GM12875 (cell line): ENCODE results near the gene ATE1.

Source experiments
- H3K4me3 ChIP-seq: one replicate; pipeline ENCODE4 v1.5.1; 2011; ENCODE audit warnings: low read depth, low read length, control low read depth
- TF ChIP-seq, protein P1 (sequence below): IDR thresholded peaks from 2 replicates; pipeline ENCODE4 v1.5.1; 2011; ENCODE audit warnings: low read depth, mild to moderate bottlenecking, control low read depth, inconsistent platforms, low read length, moderate library complexity, borderline replicate concordance; ENCODE audit not compliant: insufficient read depth

ATE1 gene

GRCh38 chr10:121734589-121735045 is 193.2 kb downstream of the ATE1 start:
- no peak overlapping the region for H3K4me3 ChIP-seq
- TF ChIP-seq, protein P1, sequence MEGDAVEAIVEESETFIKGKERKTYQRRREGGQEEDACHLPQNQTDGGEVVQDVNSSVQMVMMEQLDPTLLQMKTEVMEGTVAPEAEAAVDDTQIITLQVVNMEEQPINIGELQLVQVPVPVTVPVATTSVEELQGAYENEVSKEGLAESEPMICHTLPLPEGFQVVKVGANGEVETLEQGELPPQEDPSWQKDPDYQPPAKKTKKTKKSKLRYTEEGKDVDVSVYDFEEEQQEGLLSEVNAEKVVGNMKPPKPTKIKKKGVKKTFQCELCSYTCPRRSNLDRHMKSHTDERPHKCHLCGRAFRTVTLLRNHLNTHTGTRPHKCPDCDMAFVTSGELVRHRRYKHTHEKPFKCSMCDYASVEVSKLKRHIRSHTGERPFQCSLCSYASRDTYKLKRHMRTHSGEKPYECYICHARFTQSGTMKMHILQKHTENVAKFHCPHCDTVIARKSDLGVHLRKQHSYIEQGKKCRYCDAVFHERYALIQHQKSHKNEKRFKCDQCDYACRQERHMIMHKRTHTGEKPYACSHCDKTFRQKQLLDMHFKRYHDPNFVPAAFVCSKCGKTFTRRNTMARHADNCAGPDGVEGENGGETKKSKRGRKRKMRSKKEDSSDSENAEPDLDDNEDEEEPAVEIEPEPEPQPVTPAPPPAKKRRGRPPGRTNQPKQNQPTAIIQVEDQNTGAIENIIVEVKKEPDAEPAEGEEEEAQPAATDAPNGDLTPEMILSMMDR: peak; percentile 59

DNA sequence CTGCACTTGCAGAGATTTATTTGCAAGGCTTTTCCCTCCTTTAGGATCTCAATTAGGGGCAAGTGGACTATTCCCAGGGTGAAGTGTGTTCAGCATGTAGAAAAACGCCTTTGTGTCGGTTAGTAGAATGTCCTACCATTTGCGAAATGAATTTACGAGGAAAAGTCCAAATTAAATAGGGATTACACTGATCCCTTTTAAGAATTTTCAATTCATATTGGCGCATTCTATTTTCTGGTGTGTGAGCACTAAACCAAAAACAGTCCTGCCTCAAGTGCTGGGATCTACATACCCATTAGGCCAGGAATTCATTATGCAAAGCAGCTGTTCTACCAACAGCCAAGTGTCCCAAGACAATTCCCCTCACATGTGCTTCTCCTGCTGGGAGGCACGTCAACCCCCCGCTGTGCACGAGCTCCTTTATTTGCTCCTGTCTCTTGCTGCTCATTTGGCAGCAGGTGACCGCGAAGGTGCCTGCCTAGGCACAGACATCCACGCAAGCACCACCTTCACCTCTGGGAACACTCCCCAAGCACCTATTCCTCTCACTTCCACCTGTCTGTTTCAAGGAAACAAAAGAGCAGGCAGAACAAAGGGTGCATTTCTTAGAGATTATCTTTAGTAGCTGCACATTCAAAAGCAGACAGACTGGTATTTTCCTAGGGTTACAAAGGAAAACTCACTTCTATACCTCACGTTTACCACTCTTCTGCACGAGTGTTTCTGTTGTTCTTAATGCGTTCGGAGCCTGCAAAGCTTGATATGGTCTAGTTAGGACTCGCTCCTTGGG is 195.0 kb downstream of the ATE1 start:
- TF ChIP-seq, protein P1: no peak
- no peak overlapping the region for H3K4me3 ChIP-seq

DNA sequence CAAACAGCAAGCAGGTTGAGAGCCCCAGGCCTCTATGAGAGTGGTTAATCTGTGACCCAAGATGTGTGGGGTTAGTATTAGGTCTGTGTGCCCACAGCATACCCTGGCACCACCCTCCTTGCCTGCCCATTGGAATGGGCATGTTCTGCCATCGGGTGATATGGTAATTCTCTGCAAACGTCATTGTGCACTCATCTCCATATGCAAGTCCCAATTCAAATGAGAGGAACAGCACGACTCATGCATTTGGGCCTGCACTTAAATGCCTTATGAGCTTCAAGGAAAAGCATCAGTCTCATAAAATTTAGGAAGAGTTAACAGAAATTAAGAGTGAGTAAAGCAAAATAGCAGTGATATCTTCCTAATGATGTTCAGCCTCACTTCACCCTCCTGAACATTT is 195.7 kb downstream of the ATE1 start:
- no peak overlapping the region for H3K4me3 ChIP-seq
- TF ChIP-seq, protein P1: no peak

GRCh38 chr10:121724282-121724681 is 203.5 kb downstream of the ATE1 start:
- TF ChIP-seq, protein P1: no peak
- H3K4me3 ChIP-seq: no peak overlapping the region

DNA sequence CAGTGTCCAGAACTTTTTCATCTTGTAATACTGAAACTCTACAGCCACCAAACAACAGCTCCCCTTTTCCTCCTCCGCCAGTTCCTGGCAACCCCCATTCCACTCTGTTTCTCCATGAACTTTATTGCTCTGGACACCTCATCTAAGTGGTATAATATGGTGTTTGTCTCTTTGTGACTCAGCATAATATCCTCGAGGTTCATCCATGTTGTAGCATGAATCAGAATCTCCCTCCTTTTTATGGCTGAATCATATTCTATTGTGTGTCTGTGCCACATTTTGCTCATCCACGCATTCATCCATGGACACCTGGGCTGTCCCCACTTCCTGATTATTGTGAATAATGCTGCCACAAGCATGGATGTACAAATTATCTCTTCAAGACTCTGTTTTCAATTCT is 205.2 kb downstream of the ATE1 start:
- H3K4me3 ChIP-seq: no peak overlapping the region
- TF ChIP-seq, protein P1: no peak

DNA sequence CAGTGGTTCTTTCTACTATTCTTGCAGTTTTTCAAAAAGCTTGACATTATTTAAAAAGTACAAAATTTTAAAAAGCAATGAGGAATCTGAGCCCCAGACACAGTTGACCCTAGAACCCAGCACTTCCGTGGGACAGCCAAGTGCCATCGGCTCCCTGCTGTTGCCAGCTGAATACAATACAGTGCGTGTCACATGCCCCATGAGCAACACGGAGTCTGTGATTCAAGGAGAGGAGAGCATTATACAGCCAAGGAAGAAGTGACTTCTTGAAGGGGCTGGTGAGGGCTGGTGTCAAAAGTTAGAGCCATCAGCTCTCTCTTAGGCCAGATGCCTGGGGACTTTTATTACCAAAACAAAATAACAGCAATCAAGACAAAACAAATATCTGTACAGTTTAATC is 206.6 kb downstream of the ATE1 start:
- no peak overlapping the region for H3K4me3 ChIP-seq
- TF ChIP-seq, protein P1: no peak

GRCh38 chr10:121715969-121716368 is 211.9 kb downstream of the ATE1 start:
- H3K4me3 ChIP-seq: no peak overlapping the region
- TF ChIP-seq, protein P1: no peak
